ENCODE measurements around the gene ADA. TPM values are rescaled to one million over a fixed set of nuclear protein-coding genes. Genes with fewer than 3 reads are reported as not detected.

Gene ADA
- total and polyA plus RNA-seq, 2 of the 13 experiments (the other 11 are each of a cell fraction or from before 2014, with no cell fraction given), result 2.5 to 11.3 TPM

DNA sequence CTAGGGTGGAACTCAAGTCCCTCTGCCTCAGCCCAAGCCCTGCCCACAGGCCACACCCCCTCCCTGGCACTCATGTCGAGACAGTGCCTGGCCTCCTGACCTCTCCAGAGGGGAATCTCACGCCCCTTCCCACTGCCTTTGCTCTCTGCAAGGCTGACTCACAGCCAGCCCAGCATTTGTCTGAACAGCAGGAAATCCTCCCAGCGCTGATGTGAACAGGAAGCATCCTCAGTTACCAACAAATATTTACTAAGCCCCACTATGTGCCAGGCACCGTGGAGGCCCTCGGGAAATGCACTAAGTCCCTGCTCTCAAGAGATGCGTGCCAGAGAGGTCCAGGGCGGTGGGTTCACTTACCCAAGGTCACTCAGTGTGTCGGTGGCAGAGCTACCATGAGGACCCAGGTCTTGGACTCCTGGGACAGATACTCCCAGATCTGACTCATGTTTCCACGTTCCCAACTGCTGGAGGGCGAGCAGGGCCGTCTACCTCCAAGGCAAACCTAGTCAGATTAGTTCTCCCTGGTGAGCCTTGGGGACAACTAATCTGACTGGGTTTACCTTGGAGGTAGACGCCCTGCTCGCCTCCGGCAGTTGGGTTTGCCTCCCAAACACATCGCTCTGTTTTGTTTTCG is 7.8 kb downstream of the ADA start:
- peak overlapping the region; percentile 95; the same call in 1 of the 2 replicates for H3K4me2 ChIP-seq (ENCODE audit: low read depth, low read length)
- peaks cover 0 to under 1% of the 10 kb centered on the region in 2 experiments; a peak in 1 of 5 replicates for H3K27me3 ChIP-seq (ENCODE audit: control insufficient read depth in 1 of 2, insufficient read depth in 2 of 2, low read length in 2 of 2)
- ATAC-seq (peak; percentile 32), FAIRE-seq (no peak), DNase-seq (ENCODE audit: low spot score) (peak; percentile 47)
- no peaks in the 10 kb centered on the region for H4K20me1 ChIP-seq (ENCODE audit: insufficient read depth, low read length)
- 36% methylated on average over 16 of the region's 16 CpGs for WGBS (ENCODE audit: low lambda C conversion rate)
- no peak overlapping the region for H3K27ac ChIP-seq (ENCODE audit: extremely low read length, insufficient read depth, low read length)
- intact Hi-C loops (cut with micrococcal nuclease; ENCODE audit: unreplicated experiment), result no loop called here
- POLR2A ChIA-PET, result no interaction called here
- no peaks in the 10 kb centered on the region for H3K9me3 ChIP-seq (ENCODE audit: low read length)
- H3K79me2 ChIP-seq (ENCODE audit: insufficient read depth, low read length), result no peaks in the 10 kb centered on the region
- in situ Hi-C loops (cut with HindIII; ENCODE audit: extremely low pct_ligation_motif_present, low pct_unique_long_range_greater_than_20kb), result no loop called here
- TF ChIP-seq ZNF160 (CRISPR knock-in tag; IDR thresholded peaks at IDR 0.05) (no peak), FOSL2 (CRISPR knock-in tag; IDR thresholded peaks at IDR 0.05) (peak; percentile 26; the same call in 1 of the 2 replicates), BHLHE40 (IDR thresholded peaks at IDR 0.05; ENCODE audit: low read length) (no peak), MXD1 (CRISPR knock-in tag; IDR thresholded peaks at IDR 0.05) (0 out of 2 replicates have a peak, but pooled peaks have one; percentile 29), ZHX2 (IDR thresholded peaks at IDR 0.05; ENCODE audit: low read depth) (no peak), ZHX2 (CRISPR knock-in tag; IDR thresholded peaks at IDR 0.05; ENCODE audit: borderline replicate concordance) (no peak), ZNF280B (CRISPR knock-in tag; IDR thresholded peaks at IDR 0.05; ENCODE audit: borderline replicate concordance) (0 out of 2 replicates have a peak, but pooled peaks have one; percentile 37), ETV5 (CRISPR knock-in tag; IDR thresholded peaks at IDR 0.05; ENCODE audit: borderline replicate concordance) (peak; percentile 55; the same call in 1 of the 2 replicates), U2AF1 (optimal IDR thresholded peaks at IDR 0.05; ENCODE audit: low read depth, low read length) (no peak), ZNF768 (CRISPR knock-in tag; IDR thresholded peaks at IDR 0.05) (peak; percentile 16; the same call in 1 of the 2 replicates), ZNF333 (CRISPR knock-in tag; IDR thresholded peaks at IDR 0.05; ENCODE audit: borderline replicate concordance) (no peak), FOXP1 (IDR thresholded peaks at IDR 0.05) (no peak), FOXP1 (CRISPR knock-in tag; IDR thresholded peaks at IDR 0.05) (0 out of 2 replicates have a peak, but pooled peaks have one; percentile 24), NRL (CRISPR knock-in tag; IDR thresholded peaks at IDR 0.05; ENCODE audit: borderline replicate concordance) (peak; percentile 55; the same call in 1 of the 2 replicates), ZKSCAN1 (IDR thresholded peaks at IDR 0.05; ENCODE audit: low read length) (peak; percentile 94)
- H3K9ac ChIP-seq (ENCODE audit: insufficient read depth, low read depth, low read length), result no peak overlapping the region
- H3K4me1 ChIP-seq (ENCODE audit: insufficient read depth, low read length), result peaks cover 28% of the 10 kb centered on the region
- H2AFZ ChIP-seq (ENCODE audit: low read length), result no peak overlapping the region
- no TSS peak for BruUV-seq (replicated peaks)
- H3K36me3 ChIP-seq (replicated peaks in 1 of 2; ENCODE audit: control insufficient read depth in 1 of 2, insufficient read depth in 2 of 2, low read length in 2 of 2), result no peaks in the 10 kb centered on the region
- no peak overlapping the region for H3K4me3 ChIP-seq (replicated peaks in 1 of 3; ENCODE audit: insufficient read depth in 1 of 3, low read depth in 2 of 3, low read length in 3 of 3)
- CTCF ChIA-PET (ENCODE audit: low intra/inter-chr PET ratio, low total read pairs), result no interaction called here

Data from HepG2 (cell line).